AG09309 (cell line): Measurements from ENCODE around the gene ANXA2.
"Not testable (repeated sequence)": the region's sequence is repeated elsewhere in the genome, so short reads cannot be mapped to it uniquely, and the experiment has no call there.

Source experiments
- DNase-seq: peaks from one replicate; pipeline ENCODE4 v3.0.0-alpha.2; 2010; ENCODE audit warnings: low read depth
- H3K4me3 ChIP-seq: 2 replicates; pipeline ENCODE4 v1.5.1; 2011; ENCODE audit warnings: mild to moderate bottlenecking, low read depth, low read length, moderate library complexity; ENCODE audit not compliant: control insufficient read depth
- TF ChIP-seq, protein P1 (sequence below): IDR thresholded peaks from 2 replicates; pipeline ENCODE4 v1.5.1; 2011; ENCODE audit warnings: mild to moderate bottlenecking, low read depth, low read length, inconsistent platforms; ENCODE audit not compliant: insufficient read depth, control insufficient read depth; ENCODE audit errors: missing control alignments

The ANXA2 gene

DNA sequence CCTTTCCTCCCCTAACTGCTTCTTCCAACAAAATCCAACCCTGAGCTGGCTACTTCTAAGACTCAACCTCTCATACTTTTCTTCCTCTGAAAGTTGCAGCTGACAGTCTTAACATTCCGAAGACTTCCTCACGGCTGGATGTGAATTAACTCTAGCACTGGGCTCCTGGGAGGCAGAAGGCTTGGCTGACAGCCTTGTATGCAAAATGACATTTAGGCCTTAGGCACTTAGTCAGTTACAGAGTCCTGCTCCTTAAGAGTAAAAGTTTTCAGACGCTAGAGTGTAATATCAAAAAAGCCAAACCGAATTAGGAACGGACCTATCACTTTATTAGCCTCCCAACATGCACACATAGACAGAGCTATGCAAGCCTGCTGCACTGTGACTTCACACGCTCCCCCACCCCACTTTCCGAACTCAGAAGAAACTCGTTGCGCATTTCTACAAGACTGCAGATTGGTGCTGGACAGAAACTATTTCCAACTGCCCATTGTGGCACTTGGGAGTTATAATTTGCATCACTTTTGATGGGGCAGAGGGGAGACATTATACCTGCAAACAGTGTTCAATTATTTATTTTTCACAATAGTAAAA, 15.5 kb upstream of the ANXA2 start:
- DNase-seq: no peak
- TF ChIP-seq, protein P1, sequence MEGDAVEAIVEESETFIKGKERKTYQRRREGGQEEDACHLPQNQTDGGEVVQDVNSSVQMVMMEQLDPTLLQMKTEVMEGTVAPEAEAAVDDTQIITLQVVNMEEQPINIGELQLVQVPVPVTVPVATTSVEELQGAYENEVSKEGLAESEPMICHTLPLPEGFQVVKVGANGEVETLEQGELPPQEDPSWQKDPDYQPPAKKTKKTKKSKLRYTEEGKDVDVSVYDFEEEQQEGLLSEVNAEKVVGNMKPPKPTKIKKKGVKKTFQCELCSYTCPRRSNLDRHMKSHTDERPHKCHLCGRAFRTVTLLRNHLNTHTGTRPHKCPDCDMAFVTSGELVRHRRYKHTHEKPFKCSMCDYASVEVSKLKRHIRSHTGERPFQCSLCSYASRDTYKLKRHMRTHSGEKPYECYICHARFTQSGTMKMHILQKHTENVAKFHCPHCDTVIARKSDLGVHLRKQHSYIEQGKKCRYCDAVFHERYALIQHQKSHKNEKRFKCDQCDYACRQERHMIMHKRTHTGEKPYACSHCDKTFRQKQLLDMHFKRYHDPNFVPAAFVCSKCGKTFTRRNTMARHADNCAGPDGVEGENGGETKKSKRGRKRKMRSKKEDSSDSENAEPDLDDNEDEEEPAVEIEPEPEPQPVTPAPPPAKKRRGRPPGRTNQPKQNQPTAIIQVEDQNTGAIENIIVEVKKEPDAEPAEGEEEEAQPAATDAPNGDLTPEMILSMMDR: no peak
- H3K4me3 ChIP-seq: no peak overlapping the region

DNA sequence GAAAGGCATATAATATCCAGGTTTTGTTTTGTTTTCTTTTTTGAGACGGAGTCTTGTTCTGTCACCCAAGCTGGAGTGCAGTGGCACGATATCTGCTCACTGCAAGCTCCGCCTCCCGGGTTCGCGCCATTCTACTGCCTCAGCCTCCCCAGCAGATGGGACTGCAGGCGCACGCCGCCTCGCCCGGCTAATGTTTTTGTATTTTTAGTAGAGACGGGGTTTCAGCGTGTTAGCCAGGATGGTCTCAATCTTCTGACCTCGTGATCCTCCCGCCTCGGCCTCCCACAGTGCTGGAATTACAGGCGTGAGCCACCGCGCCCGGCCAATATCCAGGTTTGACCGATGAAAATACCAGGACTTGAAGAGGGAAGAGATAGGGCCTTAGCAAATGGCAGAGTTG, 15.0 kb upstream of the ANXA2 start:
- H3K4me3 ChIP-seq, DNase-seq: not testable (repeated sequence)

DNA sequence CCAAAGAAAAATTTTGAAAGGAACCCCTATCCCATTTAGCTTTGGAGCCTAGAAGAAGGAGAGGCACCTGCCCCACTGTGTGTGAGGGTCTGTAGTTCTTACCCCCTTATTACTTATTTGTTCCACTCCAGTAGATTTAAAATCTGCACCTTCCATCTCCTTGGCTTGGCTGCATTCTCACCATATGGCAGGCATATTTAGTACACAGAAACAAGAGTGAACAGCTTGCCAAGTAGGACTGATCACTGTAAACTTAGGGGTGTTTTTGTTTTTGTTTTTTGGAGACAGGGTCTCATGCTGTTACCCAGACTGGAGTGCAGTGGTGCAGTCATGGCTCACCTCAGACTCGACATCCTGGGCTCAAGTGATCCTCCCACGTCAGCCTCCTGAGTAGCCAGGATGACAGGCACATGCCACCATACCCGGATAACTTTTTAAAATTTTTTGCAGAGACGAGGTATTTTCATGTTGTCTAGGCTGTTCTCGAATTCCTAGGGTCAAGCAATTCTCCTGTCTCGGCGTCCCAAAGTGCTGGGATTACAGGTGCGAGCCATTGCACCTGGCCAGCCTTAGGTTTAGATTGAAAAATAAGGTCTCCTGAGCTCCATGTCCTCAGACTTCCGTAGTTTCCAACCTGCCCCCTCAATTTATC, 14.1 kb upstream of the ANXA2 start:
- no peak overlapping the region for H3K4me3 ChIP-seq
- TF ChIP-seq, protein P1: no peak
- DNase-seq: no peak

DNA sequence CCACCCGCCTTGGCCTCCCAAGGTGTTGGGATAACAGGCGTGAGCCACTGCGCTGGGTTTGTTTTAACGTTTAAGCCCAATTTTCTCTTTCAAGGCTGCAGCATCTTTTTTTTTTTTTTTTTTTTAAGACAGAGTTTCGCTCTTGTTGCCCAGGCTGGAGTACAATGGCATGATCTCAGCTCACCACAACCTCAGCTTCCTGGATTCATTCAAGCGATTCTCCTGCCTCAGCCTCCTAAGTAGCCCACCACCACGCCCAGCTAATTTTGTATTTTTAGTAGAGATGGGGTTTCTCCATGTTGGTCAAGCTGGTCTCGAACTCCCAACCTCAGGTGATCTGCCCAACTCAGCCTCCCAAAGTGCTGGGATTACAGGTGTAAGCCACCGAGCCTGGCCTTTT, 12.6 kb upstream of the ANXA2 start:
- DNase-seq, H3K4me3 ChIP-seq: not testable (repeated sequence)

DNA sequence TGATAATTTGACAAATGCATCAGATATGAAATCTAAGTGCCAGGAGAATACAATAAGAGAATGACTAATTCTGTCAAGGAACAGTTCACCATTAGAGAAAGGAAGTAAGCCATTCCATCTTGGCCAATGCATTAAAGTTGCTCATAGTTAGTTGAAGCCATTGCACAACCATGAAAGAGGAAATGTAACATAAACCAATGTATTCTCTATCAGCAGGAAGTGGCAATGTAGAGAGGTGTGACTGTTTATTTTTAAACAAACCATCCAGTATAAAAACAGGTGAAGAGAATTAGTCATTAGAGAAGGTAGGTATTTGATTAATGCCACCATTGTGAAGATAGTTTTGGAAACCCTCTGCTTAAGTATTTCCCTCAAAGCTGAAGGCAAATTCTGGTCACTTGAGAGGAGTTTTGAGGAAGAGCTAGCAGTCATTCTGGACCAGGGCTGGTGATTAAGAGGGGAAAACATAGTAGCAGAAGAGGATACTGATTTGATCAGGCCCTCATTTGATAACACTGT, 10.7 kb upstream of the ANXA2 start:
- DNase-seq: no peak
- TF ChIP-seq, protein P1: no peak
- H3K4me3 ChIP-seq: no peak overlapping the region

DNA sequence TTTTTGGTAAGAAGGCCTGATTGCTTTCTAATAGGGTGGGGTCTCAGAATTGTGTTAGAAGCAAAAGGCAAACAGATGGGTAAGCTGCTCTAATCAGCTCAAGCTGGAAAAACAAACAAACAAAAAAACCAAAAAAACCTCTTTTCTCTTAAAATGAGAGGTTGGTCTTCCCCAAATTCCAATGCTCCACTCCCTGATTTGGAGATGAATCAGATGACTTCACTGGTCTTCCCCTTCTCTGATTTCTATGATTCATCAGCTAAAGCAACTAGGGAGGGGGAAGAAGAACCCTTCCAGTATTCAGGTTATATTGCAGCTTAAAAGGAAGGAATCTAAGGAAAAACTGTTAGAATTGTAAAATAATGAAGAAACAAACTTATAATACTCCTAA, 9.6 kb upstream of the ANXA2 start:
- TF ChIP-seq, protein P1: no peak
- no peak for DNase-seq

DNA sequence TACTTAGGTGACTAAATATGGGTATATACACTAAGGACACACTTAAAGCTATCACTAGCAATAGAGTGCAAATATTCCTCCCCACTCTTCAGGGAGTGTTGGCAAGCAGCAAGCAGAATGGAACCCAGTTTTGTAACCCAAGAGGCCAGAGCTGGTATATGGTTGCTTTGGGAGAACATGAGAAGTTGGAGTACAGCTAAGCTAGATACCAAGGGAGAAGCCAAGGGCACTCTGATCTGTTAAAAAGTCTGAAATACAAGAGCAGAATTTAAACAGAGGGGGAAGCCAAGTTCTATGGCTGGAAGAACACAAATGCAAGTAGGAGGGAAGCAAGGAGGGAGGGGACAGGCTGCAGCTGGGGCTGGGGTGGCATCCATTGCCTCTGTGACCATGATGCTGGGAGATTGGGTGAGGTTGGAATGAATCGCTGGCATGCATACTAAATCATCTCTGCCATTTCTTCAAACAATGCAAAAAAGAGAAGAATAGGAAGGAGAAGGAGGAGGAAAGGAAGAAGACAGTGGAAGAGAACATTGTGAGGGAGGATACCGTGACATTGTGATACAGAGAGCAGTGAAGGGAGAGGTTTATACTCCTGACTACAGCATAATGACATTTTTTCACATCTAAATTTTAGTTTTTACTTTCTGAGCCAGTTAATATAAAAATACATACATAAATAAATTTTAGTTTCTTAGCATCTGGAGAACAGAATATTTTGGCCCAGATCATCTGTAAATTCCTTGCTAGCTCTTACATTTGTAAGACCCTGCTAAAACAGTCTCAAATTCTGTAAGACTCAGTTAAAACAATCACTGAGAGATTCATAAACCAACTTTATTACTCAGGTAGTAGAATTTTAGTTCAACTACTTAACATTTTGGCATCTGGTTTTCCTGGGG, 9.0 kb upstream of the ANXA2 start:
- TF ChIP-seq, protein P1: no peak
- no peak for DNase-seq
- no peak overlapping the region for H3K4me3 ChIP-seq

More for the DNA sequence above, 9.6 kb upstream of the ANXA2 start:
- no peak overlapping the region for H3K4me3 ChIP-seq
